ENCODE data around the gene LIPT2. TPM values are rescaled to one million over a fixed set of nuclear protein-coding genes. Genes with fewer than 3 reads are reported as not detected.
"Not testable (repeated sequence)": the region's sequence is repeated elsewhere in the genome, so short reads cannot be mapped to it uniquely, and the experiment has no call there.

The LIPT2 gene
- total RNA-seq, 1 experiment from 2014 or later = 22.9 TPM

GRCh38 chr11:74520927-74521665 lies 27.6 kb upstream of the LIPT2 start:
- no peak for DNase-seq
- Histone ChIP-seq H3K27me3 (ENCODE audit: control insufficient read depth, insufficient read depth, low read length) (no peaks in the 10 kb centered on the region), H3K36me3 (replicated peaks; ENCODE audit: control insufficient read depth, insufficient read depth, low read length) (no peaks in the 10 kb centered on the region), H3K4me3 (ENCODE audit: insufficient read depth, low read depth, low read length) (no peak overlapping the region)

GRCh38 chr11:74520316-74520715 lies 26.8 kb upstream of the LIPT2 start:
- no peaks in the 10 kb centered on the region for H3K27me3 ChIP-seq (ENCODE audit: control insufficient read depth, insufficient read depth, low read length)
- no peaks in the 10 kb centered on the region for H3K36me3 ChIP-seq (replicated peaks; ENCODE audit: control insufficient read depth, insufficient read depth, low read length)
- H3K4me3 ChIP-seq (ENCODE audit: insufficient read depth, low read depth, low read length) = no peak overlapping the region
- DNase-seq = no peak

GRCh38 chr11:74519710-74520109 lies 26.2 kb upstream of the LIPT2 start:
- H3K27me3 ChIP-seq (ENCODE audit: control insufficient read depth, insufficient read depth, low read length) = no peaks in the 10 kb centered on the region

GRCh38 chr11:74517592-74517991 lies 24.1 kb upstream of the LIPT2 start:
- H3K4me3 ChIP-seq (ENCODE audit: insufficient read depth, low read depth, low read length); H3K36me3 ChIP-seq (replicated peaks; ENCODE audit: control insufficient read depth, insufficient read depth, low read length); DNase-seq; H3K27me3 ChIP-seq (ENCODE audit: control insufficient read depth, insufficient read depth, low read length): not testable (repeated sequence)

More at GRCh38 chr11:74519710-74520109, 26.2 kb upstream of the LIPT2 start:
- no peak overlapping the region for H3K4me3 ChIP-seq (ENCODE audit: insufficient read depth, low read depth, low read length)
- DNase-seq = no peak
- no peaks in the 10 kb centered on the region for H3K36me3 ChIP-seq (replicated peaks; ENCODE audit: control insufficient read depth, insufficient read depth, low read length)

- Histone ChIP-seq H3K36me3 (replicated peaks; ENCODE audit: control insufficient read depth, insufficient read depth, low read length) (no peaks in the 10 kb centered on the region), H3K4me3 (ENCODE audit: insufficient read depth, low read depth, low read length) (no peak overlapping the region), H3K27me3 (ENCODE audit: control insufficient read depth, insufficient read depth, low read length) (no peaks in the 10 kb centered on the region)
- no peak for DNase-seq
Measured at GRCh38 chr11:74507582-74507981, 14.1 kb upstream of the LIPT2 start.

- DNase-seq = no peak
- Histone ChIP-seq H3K27me3 (ENCODE audit: control insufficient read depth, insufficient read depth, low read length) (no peaks in the 10 kb centered on the region), H3K4me3 (ENCODE audit: insufficient read depth, low read depth, low read length) (no peak overlapping the region), H3K36me3 (replicated peaks; ENCODE audit: control insufficient read depth, insufficient read depth, low read length) (no peaks in the 10 kb centered on the region)
Measured at GRCh38 chr11:74506823-74507222, 13.3 kb upstream of the LIPT2 start.

DNA sequence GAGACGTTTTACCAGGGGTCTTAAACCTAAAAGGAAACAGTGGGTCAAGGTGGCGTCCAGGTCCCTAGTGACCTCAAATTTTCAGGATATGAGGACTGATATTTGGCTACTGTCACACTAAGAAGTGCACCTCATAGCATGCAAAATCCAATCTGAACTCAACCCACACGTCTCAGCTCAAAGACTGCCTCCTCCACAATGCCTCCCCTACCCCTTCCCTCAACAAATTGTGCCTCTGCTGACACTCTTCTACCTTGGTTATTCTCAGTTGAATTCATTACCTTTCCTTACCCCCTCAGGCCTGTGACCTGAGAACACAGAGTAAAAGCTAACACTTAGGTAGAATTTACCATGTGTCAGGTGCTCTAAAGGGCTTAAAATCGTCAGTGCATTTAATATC lies 12.4 kb upstream of the LIPT2 start:
- DNase-seq = no peak
- H3K4me3 ChIP-seq (ENCODE audit: insufficient read depth, low read depth, low read length) = no peak overlapping the region
- H3K36me3 ChIP-seq (replicated peaks; ENCODE audit: control insufficient read depth, insufficient read depth, low read length) = no peaks in the 10 kb centered on the region
- H3K27me3 ChIP-seq (ENCODE audit: control insufficient read depth, insufficient read depth, low read length) = no peaks in the 10 kb centered on the region

DNA sequence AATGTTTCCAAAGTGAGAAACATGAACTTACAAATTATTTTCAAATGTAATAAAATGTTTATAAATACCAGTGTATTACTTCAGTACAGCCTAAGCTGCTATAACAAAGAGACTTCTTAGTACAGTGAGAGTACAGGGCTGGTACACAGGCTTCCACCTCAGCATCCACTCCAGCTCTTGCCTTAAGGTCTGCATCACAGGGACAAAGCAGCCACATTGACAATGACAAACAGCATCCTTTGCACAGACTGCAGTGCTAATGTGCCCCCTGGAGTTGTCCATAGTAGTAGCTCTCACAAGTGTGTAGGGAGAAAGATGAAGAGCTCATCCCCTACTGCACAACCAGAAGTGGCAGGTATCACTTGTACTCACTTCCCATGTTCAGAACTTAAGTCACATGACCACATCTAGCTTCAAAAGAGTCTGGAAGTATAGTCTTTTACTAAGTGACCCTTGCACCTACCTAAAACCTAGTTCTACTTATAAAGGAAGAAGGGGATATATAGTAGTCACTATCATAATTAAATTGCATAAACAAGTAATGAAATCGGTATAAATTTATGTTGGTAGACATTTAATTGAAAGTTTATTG lies 10.7 kb upstream of the LIPT2 start:
- no peak for DNase-seq
- no peaks in the 10 kb centered on the region for H3K27me3 ChIP-seq (ENCODE audit: control insufficient read depth, insufficient read depth, low read length)
- H3K36me3 ChIP-seq (replicated peaks; ENCODE audit: control insufficient read depth, insufficient read depth, low read length) = no peaks in the 10 kb centered on the region
- no peak overlapping the region for H3K4me3 ChIP-seq (ENCODE audit: insufficient read depth, low read depth, low read length)

DNA sequence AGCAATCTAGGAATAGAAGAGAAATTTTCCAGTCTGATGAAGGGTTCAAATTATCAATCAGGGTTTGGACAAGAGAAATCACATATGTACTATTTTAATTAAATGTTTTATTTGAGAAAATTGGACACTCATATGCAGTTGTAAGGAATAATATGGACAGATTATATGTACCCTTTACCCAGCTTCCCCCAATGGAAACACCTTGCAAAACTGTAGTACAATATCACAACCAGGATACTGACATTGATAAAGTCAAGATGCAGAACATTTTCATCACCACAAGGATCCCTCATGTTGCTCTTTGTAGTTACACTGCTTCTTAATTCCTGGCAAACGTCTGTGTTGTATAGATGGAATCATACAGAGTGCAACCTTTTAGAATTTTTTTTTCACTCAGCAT lies 1.4 kb upstream of the LIPT2 start:
- no peaks in the 10 kb centered on the region for H3K27me3 ChIP-seq (ENCODE audit: control insufficient read depth, insufficient read depth, low read length)
- no peaks in the 10 kb centered on the region for H3K36me3 ChIP-seq (replicated peaks; ENCODE audit: control insufficient read depth, insufficient read depth, low read length)
- no peak overlapping the region for H3K4me3 ChIP-seq (ENCODE audit: insufficient read depth, low read depth, low read length)
- DNase-seq = no peak

DNA sequence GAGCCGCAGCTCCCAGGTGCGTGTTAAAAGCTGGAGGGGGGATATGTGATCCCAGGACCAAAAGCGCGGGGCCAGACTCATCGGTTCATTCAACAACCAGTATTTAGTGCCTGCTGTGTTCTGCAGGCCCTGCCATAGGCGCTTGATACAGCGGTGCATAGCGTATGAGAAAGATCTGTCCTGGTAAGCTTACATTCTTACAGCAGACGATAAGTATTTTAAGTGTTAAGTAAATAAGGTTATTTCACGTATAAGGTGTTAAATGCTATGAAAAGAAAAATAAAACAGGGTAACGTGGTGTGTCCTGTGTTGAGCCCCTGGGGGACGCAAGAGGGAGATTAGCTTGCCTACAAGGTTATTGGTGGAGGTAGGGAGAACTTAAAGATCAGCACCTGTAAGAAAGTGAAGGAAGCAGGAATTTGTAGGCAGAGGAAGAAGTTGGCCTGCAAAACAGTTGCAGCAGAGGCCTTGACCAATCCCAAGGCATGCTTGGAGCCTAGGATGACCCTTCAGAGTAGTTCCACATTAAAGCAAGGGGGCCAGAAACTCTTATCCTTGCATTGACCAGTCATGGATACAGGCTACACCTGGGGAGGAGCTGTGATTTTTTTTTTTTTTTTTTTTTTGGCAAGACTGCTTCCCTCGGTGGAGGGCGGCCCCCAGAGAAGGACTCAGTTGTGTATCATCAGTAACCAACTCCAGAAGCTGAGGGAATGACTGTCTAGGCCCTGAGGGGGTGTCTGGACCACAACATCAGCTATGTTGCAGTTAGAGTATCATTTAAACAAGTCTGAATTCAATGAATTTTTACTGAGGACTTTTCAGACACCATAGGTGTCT lies 487 bp upstream of the LIPT2 start:
- no peaks in the 10 kb centered on the region for H3K36me3 ChIP-seq (replicated peaks; ENCODE audit: control insufficient read depth, insufficient read depth, low read length)
- H3K27me3 ChIP-seq (ENCODE audit: control insufficient read depth, insufficient read depth, low read length) = no peaks in the 10 kb centered on the region
- DNase-seq = peak; percentile 34
- H3K4me3 ChIP-seq (ENCODE audit: insufficient read depth, low read depth, low read length) = peak overlapping the region; percentile 85

DNA sequence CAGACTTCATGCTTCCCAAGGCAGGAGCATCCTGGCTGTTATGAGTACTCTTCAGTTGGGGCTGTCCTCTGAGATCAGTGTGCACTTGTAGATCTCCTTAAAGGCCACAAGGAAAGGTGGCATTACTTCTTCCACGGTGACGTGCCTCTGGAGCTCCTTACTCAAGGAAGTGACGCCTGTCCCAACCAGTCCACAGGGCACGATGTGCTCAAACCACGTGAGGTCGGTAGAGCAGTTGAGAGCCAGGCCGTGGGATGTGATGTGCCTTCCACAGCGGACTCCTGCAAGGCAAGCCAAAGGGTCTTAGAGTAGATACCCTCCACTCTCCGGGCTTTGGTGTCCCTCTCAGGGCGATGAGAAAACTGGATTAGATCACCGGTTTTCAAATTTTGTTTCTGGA lies 1.4 kb downstream of the LIPT2 start:
- no peak for DNase-seq
- Histone ChIP-seq H3K36me3 (replicated peaks; ENCODE audit: control insufficient read depth, insufficient read depth, low read length) (no peaks in the 10 kb centered on the region), H3K4me3 (ENCODE audit: insufficient read depth, low read depth, low read length) (no peak overlapping the region), H3K27me3 (ENCODE audit: control insufficient read depth, insufficient read depth, low read length) (no peaks in the 10 kb centered on the region)

- no peaks in the 10 kb centered on the region for H3K36me3 ChIP-seq (replicated peaks; ENCODE audit: control insufficient read depth, insufficient read depth, low read length)
- DNase-seq = no peak
Measured at GRCh38 chr11:74490941-74491340, 2.6 kb downstream of the LIPT2 start.

DNA sequence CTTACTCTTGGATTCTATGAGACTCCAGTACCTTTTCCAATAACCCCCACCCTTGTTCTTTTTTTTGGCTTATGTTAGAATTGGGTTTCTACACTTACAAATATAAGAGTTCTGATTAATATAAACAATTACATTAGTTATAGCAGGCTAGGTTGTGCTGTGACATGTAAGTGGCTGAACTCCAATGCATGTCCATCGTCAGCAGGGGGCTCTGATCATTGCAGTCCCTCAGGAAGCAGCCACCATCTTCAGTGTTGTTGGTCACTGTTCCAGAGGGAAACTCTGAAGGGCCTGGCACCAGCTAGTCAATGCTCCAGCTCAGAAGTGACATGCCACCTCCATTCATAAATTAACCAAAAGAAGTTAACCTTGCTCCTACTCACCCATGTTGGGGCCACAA lies 5.6 kb downstream of the LIPT2 start:
- H3K36me3 ChIP-seq (replicated peaks; ENCODE audit: control insufficient read depth, insufficient read depth, low read length) = no peaks in the 10 kb centered on the region
- no peak for DNase-seq
- H3K27me3 ChIP-seq (ENCODE audit: control insufficient read depth, insufficient read depth, low read length) = no peaks in the 10 kb centered on the region
- H3K4me3 ChIP-seq (ENCODE audit: insufficient read depth, low read depth, low read length) = no peak overlapping the region

More at GRCh38 chr11:74490941-74491340, 2.6 kb downstream of the LIPT2 start:
- Histone ChIP-seq H3K27me3 (ENCODE audit: control insufficient read depth, insufficient read depth, low read length) (no peaks in the 10 kb centered on the region), H3K4me3 (ENCODE audit: insufficient read depth, low read depth, low read length) (no peak overlapping the region)

DNA sequence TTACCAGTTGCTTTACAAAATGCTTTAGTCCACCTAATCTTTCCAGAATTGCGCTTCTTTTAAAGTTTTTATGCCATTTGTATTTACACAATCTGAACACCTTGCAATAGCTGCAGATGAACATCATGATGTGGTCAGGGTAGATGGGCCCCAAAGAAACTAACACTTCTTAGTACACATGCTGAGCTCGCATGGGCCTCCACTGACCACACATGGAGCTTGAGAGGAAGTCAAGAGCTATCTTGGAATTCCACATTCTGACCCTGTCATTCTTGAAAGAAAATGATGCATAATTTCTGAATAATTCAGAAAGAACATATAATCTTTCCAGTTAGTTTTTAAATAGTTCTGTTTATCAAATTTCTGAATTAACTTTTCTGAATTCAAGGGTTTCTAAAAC lies 7.7 kb downstream of the LIPT2 start:
- DNase-seq = no peak
- Histone ChIP-seq H3K4me3 (ENCODE audit: insufficient read depth, low read depth, low read length) (no peak overlapping the region), H3K27me3 (ENCODE audit: control insufficient read depth, insufficient read depth, low read length) (no peaks in the 10 kb centered on the region), H3K36me3 (replicated peaks; ENCODE audit: control insufficient read depth, insufficient read depth, low read length) (no peaks in the 10 kb centered on the region)

Measured in H7 (cell line).